PFSK-1 (cell line): ENCODE data around the gene SDCCAG8.

Source experiments
- FOXP2 ChIP-seq: optimal IDR thresholded peaks from 2 replicates; pipeline ENCODE3; 2011; ENCODE audit warnings: borderline replicate concordance, control low read depth, inconsistent platforms; ENCODE audit not compliant: insufficient read depth; ENCODE audit errors: extremely low read length, extremely low read depth
- POLR2AphosphoS5 ChIP-seq: IDR thresholded peaks from 2 replicates; pipeline ENCODE4 v1.6.1; 2012; ENCODE audit warnings: low read depth, mild to moderate bottlenecking, control low read depth, low read length, moderate library complexity
- SIN3A ChIP-seq: IDR thresholded peaks from 2 replicates; pipeline ENCODE4 v1.6.1; 2012; ENCODE audit warnings: mild to moderate bottlenecking, low read length, moderate library complexity, borderline replicate concordance; ENCODE audit not compliant: insufficient read depth
- TF ChIP-seq, protein P1 (sequence below), 2 experiments: IDR thresholded peaks; 2 replicates each; pipeline versions ENCODE4 v1.6.1 to v1.8.0; 2011 to 2012; ENCODE audit warnings: low read depth in 2 of 2, low read length in 2 of 2, control low read depth in 1 of 2, inconsistent platforms in 1 of 2, mild to moderate bottlenecking in 1 of 2, moderate library complexity in 1 of 2; ENCODE audit not compliant: insufficient read depth in 1 of 2

DNA sequence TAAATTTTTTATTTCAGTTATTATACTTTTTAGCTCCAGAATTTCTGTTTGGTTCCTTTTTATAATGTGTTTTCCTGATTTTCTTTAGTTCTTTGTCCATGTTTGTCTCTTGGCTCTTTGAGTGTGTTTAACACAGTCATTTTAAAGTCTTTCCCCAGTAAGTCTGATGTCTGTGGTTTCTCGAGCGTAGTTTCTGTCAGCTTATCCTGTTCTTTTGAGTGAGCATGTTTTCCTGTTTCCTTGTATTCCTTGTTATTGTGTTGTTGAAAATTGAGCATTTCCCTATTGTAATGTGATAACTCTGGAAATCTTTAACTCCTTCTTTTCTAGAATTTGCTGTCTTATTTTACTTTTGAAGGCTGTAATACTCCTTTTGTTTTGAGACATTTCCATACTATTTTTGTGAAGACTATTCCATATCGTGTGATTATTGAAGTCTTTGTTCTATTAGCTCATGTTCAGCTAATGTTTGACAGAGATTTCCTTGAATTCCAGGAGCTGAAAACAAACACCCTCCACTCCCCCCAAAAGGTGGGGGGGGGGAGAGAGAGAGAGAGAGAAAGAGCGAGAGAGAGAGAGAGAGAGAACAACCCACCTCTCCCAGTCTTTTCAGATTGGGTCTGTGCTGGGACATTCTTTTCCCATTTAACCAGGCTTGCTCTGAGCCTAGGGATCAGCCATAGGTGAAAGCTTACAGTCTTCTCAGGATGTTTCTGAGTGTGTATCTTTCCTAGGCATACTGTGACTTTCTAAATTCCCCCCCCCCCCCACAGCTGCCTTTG lies 38.3 kb downstream of the SDCCAG8 start:
- TF ChIP-seq POLR2AphosphoS5 (no peak), FOXP2 (no peak), SIN3A (no peak)
- TF ChIP-seq, protein P1, sequence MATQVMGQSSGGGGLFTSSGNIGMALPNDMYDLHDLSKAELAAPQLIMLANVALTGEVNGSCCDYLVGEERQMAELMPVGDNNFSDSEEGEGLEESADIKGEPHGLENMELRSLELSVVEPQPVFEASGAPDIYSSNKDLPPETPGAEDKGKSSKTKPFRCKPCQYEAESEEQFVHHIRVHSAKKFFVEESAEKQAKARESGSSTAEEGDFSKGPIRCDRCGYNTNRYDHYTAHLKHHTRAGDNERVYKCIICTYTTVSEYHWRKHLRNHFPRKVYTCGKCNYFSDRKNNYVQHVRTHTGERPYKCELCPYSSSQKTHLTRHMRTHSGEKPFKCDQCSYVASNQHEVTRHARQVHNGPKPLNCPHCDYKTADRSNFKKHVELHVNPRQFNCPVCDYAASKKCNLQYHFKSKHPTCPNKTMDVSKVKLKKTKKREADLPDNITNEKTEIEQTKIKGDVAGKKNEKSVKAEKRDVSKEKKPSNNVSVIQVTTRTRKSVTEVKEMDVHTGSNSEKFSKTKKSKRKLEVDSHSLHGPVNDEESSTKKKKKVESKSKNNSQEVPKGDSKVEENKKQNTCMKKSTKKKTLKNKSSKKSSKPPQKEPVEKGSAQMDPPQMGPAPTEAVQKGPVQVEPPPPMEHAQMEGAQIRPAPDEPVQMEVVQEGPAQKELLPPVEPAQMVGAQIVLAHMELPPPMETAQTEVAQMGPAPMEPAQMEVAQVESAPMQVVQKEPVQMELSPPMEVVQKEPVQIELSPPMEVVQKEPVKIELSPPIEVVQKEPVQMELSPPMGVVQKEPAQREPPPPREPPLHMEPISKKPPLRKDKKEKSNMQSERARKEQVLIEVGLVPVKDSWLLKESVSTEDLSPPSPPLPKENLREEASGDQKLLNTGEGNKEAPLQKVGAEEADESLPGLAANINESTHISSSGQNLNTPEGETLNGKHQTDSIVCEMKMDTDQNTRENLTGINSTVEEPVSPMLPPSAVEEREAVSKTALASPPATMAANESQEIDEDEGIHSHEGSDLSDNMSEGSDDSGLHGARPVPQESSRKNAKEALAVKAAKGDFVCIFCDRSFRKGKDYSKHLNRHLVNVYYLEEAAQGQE (IDR thresholded peaks at IDR 0.05; ENCODE audit: insufficient read depth in 1 of 2, low read depth in 2 of 2, low read length in 2 of 2) = no peak
